HG03196 (cell line): Measurements from ENCODE around the gene TRIP11.

Experiments used
- ATAC-seq: cut with Tn5 transposase; IDR thresholded peaks from one replicate; pipeline ENCODE4 v1.9.1; 2021; ENCODE audit not compliant: unreplicated experiment

Gene TRIP11

GRCh38 chr14:92010644-92011043 lies 29.2 kb downstream of the TRIP11 start:
- no peak for ATAC-seq

- no peak for ATAC-seq
Measured at GRCh38 chr14:92009604-92010003, 30.3 kb downstream of the TRIP11 start.

- no peak for ATAC-seq
Measured at GRCh38 chr14:92005019-92005418, 34.8 kb downstream of the TRIP11 start.

GRCh38 chr14:92004062-92004461 lies 35.8 kb downstream of the TRIP11 start:
- ATAC-seq = no peak

- no peak for ATAC-seq
Measured at GRCh38 chr14:91998667-91999570, 40.9 kb downstream of the TRIP11 start.

GRCh38 chr14:91997492-91997891 lies 42.4 kb downstream of the TRIP11 start:
- ATAC-seq = no peak

GRCh38 chr14:91996948-91997371 lies 42.9 kb downstream of the TRIP11 start:
- no peak for ATAC-seq

GRCh38 chr14:91987192-91987591 lies 52.7 kb downstream of the TRIP11 start:
- no peak for ATAC-seq

GRCh38 chr14:91985521-91986255 lies 54.2 kb downstream of the TRIP11 start:
- ATAC-seq = no peak

GRCh38 chr14:91985008-91985407 lies 54.9 kb downstream of the TRIP11 start:
- no peak for ATAC-seq

GRCh38 chr14:91983588-91983987 lies 56.3 kb downstream of the TRIP11 start:
- ATAC-seq = no peak

- peak; percentile 67 for ATAC-seq
Measured at GRCh38 chr14:91980157-91980556, 59.7 kb downstream of the TRIP11 start.

GRCh38 chr14:91977884-91978283 lies 62.0 kb downstream of the TRIP11 start:
- no peak for ATAC-seq

- ATAC-seq = no peak
Measured at GRCh38 chr14:91975763-91976162, 64.1 kb downstream of the TRIP11 start.

GRCh38 chr14:91971188-91971778 lies 68.6 kb downstream of the TRIP11 start:
- no peak for ATAC-seq

- no peak for ATAC-seq
Measured at GRCh38 chr14:91968280-91968679, 71.6 kb downstream of the TRIP11 start.

- no peak for ATAC-seq
Measured at GRCh38 chr14:91964724-91965123, 75.1 kb downstream of the TRIP11 start.

GRCh38 chr14:91964011-91964410 lies 75.8 kb downstream of the TRIP11 start:
- ATAC-seq = no peak

GRCh38 chr14:91963465-91963864 lies 76.4 kb downstream of the TRIP11 start:
- ATAC-seq = no peak

GRCh38 chr14:91961297-91962220 lies 78.3 kb downstream of the TRIP11 start:
- ATAC-seq = no peak

GRCh38 chr14:91957876-91958313 lies 82.0 kb downstream of the TRIP11 start:
- no peak for ATAC-seq
